Measurements from ENCODE around the gene MCM9.

GRCh38 chr6:118876198-118876597, 58.8 kb downstream of the MCM9 start:
- TF ChIP-seq POLR2A (IDR thresholded peaks at IDR 0.05) (no peak), CTCF (IDR thresholded peaks at IDR 0.05) (no peak)
